Ramos (cell line): ENCODE data around the gene ZNF775.

ENCODE experiments used
- in situ Hi-C: fragments of 300-500 bp; cut with MboI; formaldehyde crosslinking; loops from one replicate; pipeline ENCODE4 v1.14.3; 2022; ENCODE audit warnings: low sequenced_read_pairs; ENCODE audit not compliant: unreplicated experiment

Gene ZNF775

DNA sequence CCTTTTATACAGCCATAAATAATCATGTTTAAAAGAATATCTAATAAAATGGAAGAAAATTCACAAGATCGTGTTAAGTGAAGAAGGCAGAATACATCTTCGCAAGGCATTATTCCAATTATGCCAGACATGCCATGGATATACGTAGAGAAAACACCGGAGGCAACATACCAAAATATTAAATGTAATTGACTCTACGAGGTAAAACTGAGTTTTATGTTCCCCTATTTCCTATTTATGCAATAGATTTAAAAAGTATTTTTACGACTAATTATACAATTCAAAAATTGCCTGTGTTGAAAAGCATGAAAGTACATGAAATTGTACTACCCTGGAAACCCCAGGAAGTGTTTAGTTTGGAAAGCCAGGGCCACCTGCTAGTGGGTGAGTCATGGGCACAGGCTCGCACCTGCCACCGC is 11.4 kb upstream of the ZNF775 start:
- in situ Hi-C loops = no loop called here

DNA sequence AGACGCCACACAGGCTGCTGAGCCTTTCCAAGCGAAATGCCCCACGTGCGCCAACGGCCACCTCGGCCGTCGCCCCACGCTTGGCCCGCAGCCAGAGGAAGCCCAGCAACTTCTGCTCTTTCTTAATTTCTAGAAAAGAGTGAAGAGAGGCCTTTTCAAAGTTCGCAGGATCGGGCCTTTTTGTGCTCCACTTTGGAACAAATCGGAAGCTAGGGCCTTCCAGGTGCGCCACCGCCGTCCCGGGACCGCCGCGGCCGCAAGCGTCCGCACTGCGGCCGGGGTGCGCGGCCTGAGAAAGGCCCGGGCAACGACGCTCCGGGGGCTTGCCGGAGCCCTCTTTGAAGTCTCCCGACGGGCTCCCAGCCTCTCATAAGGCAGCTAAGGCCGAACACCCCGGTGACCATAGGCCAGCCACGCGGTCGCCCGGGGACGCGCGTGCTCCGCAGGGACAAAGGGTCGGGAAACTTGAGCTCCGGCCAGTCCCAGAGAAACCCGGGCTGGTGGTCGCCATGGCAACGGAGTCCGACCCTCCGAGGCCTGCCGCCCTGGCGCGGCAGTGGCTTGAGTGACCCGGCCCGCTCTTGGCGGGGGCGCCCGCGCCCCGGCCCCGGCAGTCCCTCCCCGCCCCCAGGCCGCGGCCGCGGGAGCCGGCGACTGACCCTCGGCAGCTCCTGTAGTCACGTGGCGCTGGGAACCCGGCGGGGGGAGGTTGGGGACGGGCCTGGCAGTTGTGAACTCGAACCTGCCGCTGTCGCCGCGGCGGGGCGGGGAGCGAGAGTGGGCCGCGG is 10.8 kb upstream of the ZNF775 start, which contains the start of gene REPIN1:
Gene REPIN1, plus strand, starts transcription at position 727 of the 788 bp plus-strand sequence. CDS start 890 bp downstream, outside the sequence.
- in situ Hi-C loops = no loop called here

DNA sequence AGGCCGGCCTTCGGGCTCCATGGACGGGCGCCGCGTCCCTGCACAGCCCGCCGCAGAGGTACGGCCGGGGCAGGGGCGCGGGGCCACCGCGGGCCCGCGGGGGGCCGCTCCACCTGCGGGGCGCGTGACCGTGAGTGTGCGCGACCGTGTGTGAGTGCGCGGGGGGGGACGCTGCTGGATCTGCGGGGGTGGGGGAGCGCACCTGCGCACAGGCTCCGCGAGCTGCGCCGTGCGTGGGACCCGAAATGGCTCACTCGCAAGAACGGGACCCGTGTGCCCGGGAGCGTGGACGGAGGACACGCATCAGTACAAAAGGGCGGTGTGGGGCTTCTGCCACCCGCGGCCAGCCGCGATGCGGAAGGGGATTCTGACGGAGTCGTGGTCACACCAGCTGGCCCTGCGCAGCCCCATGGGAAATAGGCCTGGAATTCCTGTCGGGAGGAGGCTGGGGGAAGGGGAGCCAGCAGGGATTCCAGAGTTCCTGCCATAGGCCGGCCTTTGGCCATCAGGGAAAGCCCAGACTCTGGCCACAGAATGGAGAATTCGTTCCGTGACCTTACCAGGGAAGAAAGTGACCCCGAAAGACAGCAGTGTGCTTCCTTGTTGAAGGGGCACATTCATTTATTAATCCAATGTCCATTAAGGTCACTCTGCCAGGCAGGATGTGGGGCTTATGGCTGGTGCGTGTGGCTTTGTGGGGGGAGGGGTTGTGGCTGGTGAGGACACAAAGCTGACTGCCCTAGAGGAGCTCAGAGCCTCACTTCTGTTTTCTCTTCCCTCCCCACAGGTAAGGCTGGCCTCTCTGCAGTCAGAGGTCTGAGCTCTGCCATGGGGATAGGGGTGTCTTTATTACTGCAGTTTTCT is 10.0 kb upstream of the ZNF775 start:
- in situ Hi-C loops = no loop called here

DNA sequence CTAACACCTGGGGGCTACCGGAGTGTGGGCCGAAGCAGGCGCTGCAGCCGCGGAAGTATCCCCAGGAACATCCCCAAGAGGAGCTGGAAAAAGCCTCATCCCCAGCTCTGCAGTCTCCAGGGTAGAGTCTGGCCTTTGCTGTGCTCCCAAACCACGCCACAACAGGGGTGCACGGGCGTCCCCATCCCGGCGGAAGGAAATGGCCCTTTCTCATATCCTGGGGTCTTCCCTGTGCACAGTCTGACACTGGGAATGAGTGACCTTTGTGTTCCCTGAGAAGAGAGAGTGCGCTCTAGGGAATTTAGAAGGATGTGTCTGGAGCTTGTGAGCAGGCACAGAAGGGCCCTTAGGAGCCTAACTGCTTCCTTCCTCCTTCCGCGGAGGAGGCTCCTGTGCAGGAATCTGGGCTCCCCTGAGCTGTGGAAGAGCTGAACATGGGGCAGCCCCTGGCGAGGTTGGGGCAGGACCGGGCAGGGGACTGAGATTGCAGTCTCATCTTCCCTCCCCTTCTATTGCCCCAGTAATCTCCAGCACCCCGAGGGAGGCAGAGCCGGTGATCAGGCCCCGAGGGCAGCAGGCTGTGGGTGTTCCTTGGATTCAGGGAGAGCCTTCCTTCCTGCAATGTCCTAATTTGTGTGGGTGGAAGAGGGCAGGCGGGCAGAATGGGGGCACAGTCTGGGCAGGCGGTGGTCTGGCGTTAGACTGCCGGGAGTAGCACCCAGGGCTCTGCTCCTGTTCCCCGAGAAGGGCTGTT is 9.2 kb upstream of the ZNF775 start:
- in situ Hi-C loops = no loop called here

DNA sequence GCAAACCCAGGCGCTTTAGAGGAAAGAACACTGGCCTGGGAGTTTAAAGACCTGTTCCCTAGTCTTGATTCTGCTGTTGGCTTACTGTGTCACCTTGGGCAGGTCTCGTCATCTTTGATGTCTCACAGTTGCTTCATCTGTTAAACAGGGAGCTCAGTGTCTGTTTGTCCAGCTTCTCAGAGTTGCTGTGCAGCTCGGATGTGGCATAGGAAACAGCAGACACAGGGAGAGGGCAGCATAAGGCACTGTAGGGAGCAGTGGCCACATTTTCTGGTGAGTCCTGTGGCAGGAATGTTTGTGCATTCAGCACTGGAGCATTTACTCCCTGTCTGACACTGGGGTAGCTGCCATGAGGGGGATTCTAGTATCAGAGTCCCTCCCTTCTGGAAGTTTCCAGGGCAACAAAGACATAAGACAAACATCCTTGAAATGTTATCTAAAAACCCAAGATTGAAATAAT is 8.5 kb upstream of the ZNF775 start:
- in situ Hi-C loops = no loop called here

DNA sequence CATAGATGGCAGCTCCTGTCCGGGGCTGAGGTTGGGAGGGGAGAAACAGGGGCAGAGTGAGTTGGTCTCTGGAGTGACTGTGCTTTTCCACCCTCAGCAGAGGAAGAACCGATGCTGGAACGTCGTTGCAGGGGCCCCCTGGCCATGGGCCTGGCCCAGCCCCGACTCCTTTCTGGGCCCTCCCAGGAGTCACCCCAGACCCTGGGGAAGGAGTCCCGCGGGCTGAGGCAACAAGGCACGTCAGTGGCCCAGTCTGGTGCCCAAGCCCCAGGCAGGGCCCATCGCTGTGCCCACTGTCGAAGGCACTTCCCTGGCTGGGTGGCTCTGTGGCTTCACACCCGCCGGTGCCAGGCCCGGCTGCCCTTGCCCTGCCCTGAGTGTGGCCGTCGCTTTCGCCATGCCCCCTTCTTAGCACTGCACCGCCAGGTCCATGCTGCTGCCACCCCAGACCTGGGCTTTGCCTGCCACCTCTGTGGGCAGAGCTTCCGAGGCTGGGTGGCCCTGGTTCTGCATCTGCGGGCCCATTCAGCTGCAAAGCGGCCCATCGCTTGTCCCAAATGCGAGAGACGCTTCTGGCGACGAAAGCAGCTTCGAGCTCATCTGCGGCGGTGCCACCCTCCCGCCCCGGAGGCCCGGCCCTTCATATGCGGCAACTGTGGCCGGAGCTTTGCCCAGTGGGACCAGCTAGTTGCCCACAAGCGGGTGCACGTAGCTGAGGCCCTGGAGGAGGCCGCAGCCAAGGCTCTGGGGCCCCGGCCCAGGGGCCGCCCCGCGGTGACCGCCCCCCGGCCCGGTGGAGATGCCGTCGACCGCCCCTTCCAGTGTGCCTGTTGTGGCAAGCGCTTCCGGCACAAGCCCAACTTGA is 7.8 kb upstream of the ZNF775 start:
- in situ Hi-C loops = no loop called here

DNA sequence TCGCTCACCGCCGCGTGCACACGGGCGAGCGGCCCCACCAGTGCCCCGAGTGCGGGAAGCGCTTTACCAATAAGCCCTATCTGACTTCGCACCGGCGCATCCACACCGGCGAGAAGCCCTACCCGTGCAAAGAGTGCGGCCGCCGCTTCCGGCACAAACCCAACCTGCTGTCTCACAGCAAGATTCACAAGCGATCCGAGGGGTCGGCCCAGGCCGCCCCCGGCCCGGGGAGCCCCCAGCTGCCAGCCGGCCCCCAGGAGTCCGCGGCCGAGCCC is 7.2 kb upstream of the ZNF775 start:
- in situ Hi-C loops = no loop called here

DNA sequence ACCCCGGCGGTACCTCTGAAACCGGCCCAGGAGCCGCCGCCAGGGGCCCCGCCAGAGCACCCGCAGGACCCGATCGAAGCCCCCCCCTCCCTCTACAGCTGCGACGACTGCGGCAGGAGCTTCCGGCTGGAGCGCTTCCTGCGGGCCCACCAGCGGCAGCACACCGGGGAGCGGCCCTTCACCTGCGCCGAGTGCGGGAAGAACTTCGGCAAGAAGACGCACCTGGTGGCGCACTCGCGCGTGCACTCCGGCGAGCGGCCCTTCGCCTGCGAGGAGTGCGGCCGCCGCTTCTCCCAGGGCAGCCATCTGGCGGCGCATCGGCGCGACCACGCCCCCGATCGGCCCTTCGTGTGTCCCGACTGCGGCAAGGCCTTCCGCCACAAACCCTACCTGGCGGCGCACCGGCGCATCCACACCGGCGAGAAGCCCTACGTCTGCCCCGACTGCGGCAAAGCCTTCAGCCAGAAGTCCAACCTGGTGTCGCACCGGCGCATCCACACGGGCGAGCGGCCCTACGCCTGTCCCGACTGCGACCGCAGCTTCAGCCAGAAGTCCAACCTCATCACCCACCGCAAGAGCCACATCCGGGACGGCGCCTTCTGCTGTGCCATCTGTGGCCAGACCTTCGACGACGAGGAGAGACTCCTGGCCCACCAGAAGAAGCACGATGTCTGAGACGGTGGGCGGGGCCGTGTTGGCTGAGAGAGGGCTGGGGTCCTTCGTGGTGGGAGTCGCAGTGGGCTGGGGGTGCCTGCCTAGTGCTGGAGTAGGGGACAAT is 6.7 kb upstream of the ZNF775 start:
- in situ Hi-C loops = no loop called here

DNA sequence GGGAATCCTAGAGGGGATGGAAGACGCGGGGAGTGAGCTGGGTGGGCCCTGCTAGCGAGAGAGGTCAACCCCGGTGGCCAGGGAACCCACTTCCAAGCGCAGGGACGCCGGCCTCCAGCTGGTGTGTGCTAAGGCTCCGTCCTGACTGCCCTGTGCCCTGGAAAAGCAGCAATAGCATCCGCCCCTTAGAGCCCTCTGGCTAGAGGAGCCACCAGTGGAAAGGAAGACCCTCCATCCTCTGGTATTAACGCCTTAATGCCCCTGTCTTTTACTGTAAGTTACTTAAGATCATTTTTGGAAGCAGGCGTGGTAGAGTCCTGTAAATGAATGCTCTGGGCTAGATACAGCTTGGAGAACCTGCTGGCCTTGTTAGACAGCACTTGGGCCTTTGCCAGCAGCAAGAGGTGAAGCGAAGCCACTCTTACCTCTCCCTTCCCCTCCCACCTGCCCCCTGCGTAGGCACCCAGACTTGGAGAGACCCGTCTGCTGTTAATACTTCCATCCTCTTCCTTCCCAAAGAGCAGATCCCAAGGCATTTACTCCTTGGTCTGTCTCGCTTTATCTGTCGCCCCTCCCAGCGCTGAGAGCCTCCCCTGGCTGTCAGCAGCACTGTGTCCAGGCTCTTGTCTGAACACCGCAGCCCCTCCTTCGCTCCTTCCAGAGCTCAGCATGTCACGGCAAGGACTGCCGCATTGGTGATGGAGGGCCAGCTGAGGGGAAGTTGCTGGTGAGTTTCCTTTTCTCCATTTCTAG is 5.9 kb upstream of the ZNF775 start:
- in situ Hi-C loops = no loop called here

DNA sequence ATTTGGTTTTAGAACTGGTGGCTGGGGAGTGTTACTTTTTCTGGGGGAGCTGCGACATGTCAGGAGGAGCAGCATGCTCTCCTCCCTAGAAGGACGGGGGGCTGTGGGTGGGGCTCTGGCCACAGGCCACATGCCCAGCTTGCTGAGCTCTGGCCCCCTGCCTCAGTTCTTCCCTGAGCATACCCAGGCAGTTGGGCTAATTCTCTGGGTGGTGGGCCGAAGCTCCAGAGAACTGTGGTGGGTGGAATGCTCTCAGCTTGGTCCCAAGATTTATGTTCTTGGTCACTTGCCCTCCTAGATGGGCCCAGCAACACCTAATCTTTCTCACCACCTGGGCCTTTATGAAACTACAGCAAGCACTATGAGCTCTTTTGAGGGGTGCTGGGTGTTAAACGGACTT is 5.1 kb upstream of the ZNF775 start:
- in situ Hi-C loops = no loop called here

DNA sequence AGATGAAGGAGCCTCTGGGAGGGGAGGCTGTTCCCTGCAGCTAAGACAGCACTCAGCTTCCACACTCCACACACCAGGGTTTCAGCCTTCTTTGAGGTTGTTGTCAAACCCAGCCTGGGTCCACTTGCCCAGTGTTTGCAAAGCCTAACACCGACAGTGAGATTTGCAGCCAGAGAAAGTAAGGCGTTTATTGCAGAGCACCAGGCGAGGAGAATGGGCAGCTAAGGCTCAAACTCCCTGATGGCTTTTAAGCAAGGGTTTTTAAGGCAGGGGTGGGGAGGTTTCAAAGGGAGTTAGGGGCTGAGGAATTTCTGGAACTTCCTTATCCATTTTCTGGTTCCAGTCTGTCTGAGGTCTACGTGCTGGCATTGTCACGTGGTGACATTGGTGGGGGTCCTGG is 4.7 kb upstream of the ZNF775 start:
- in situ Hi-C loops = no loop called here

DNA sequence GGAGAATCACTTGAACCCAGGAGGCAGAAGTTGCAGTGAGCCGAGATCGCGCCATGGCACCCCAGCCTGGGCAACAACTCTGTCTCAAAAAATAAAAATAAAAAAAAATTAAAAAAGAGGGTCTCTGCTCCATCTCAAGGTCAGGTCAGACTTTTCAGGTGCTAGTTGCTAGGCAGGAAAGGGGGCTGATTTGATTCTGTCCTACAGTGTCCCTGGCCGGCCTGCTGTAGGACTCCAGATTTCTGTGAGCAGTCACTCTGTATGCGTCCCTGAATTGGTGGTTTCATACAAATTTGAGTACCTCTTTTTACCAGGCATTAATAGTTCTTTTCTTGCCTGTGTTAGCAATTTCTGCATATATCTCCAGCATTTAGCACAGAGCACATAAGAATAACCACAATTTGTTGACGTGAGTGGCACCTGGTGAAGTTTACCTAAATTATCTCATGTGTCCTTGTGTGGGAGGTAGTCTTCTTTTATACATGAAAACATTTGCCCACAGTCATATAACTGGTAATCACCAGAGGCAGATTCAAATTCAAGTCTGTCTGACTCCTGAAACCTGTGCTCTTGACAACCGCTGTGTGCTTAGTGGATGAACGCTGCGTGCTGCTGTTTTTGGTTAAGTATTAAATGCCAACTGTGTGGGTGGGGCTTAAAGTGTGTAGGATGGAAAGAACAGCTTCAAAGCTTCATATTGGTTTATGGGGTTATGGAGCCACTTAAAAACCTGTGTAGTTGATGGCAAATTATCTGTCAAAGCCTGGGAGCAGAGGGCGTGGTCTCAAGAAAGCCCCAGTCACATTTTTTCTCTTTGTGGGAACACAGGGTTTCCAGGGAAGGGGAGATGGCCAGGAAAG is 3.2 kb upstream of the ZNF775 start:
- in situ Hi-C loops = no loop called here

DNA sequence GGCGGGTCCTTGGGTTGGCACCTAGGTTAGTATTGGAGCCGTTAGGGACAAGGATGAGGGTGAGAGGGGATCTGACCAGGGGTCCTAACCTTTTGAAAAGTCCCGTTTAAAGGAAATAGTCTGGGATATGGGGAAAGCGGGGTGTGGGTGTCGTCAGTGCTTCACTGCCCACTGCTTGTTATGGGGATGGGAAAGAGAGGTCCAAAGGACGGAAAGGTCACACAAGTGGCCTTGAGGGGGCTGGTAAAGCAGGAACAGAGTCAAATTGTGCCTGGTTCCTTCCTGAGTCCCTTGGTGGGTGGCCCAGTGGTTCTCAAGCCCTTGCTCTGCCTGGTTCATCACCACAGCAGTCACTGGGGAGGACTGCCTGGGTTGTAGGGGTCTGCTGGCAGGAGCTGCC is 2.6 kb upstream of the ZNF775 start:
- in situ Hi-C loops = no loop called here

DNA sequence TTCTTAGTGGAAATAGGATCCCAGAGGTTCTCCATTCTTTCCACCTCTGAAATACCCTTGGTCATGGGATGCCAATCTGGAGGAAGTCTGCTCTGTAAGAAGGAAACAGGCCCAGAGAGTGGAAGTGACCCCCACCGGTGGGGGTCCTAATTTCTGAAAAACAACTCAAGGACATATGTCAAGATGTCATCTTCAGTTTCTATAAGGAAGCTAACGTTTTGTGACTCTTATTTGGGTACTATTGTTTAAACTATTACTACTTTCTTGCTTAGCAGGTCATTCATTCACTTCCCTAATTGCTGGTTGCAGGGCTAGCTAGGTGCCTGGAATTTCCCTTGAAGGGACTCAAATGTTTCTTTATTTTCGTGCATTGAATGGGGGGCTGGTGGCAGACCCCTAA is 1.9 kb upstream of the ZNF775 start:
- in situ Hi-C loops = no loop called here

DNA sequence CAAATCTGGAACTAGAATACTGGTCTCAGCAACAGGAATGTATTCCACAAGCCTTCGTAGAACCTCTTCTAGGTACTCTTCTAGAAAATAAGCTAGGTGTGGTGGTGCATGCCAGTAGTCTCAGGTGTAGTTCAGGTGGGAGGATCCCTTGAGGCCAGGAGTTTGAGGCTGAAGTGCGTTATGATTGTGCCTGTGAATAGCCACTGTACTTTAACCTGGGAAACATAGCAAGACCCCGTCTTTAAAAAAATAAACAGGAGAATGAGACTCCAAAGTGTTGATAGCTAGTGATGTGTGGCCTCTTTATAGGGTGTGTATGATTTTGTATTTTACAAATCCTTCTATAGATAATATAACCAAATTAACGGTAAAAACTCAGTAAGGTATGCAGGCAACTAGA is 1.5 kb upstream of the ZNF775 start:
- in situ Hi-C loops = no loop called here

DNA sequence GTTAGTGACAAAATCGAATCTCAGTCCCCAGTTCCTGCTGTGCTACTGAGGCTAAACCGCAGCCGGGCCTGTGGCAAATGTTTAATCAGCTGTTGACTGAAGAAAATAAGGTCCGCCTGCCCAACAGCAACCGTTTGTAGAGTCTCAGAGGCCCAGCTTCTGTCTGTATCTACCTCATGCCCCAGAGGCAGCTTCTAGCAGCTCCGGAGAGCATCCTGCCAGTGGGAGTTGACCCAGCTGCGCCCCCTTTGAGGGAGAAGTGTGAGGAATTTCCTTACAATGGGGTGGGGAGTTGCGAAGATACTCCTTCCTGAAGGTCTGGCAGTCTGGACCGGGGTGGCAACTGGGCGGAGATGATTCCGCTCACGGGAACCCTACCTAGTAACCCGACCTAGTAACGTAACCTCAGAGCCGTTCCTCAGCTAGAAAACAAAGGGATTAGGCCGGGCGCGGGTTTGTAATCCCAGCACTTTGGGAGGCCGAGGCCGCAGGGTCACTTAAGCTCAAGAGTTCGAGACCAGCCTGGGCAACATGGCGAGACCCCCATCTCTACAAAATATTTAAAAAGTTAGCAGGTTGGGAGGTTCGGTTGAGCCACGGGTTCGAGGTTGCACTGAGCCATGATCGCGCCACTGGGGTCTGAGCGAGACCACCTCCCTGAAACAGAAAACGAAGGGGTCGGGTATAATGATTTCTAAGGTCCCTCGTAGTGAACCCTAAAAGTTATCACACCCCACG is 846 bp upstream of the ZNF775 start:
- in situ Hi-C loops = no loop called here
